ENCODE data around the gene VASN.
A peak's percentile ranks its signal among the peaks of the same experiment; 100 is the strongest.
"Not testable (repeated sequence)": the region's sequence is repeated elsewhere in the genome, so short reads cannot be mapped to it uniquely, and the experiment has no call there.

VASN gene

GRCh38 chr16:4328782-4329775, 42.6 kb upstream of the VASN start:
- H3K4me1 ChIP-seq (ENCODE audit: control insufficient read depth in 1 of 2, insufficient read depth in 2 of 2, low read length in 2 of 2): peaks cover 4 to 55% of the 10 kb centered on the region in 2 donors
- no peaks in the 10 kb centered on the region for H3K27me3 ChIP-seq (ENCODE audit: low read depth, low read length)
- peak overlapping the region in 1 of 2 donors; percentile 66 for H3K4me3 ChIP-seq (ENCODE audit: low read depth in 1 of 2, low read length in 2 of 2)
- H3K27ac ChIP-seq (ENCODE audit: low read length): peak overlapping the region; percentile 16
- H3K36me3 ChIP-seq (ENCODE audit: control insufficient read depth in 1 of 2, insufficient read depth in 2 of 2, low read length in 2 of 2): no peaks in the 10 kb centered on the region
- H3K9me3 ChIP-seq (ENCODE audit: control insufficient read depth in 1 of 2, low read length in 2 of 2): no peaks in the 10 kb centered on the region

GRCh38 chr16:4330277-4330874, 41.3 kb upstream of the VASN start:
- Histone ChIP-seq H3K4me3 (ENCODE audit: low read depth in 1 of 2, low read length in 2 of 2) (no peak overlapping the region), H3K27me3 (ENCODE audit: low read depth, low read length) (no peaks in the 10 kb centered on the region), H3K9me3 (ENCODE audit: control insufficient read depth in 1 of 2, low read length in 2 of 2) (no peaks in the 10 kb centered on the region), H3K36me3 (ENCODE audit: control insufficient read depth in 1 of 2, insufficient read depth in 2 of 2, low read length in 2 of 2) (peaks cover 0 to 8% of the 10 kb centered on the region in 2 donors), H3K4me1 (ENCODE audit: control insufficient read depth in 1 of 2, insufficient read depth in 2 of 2, low read length in 2 of 2) (peaks cover 0 to 42% of the 10 kb centered on the region in 2 donors), H3K27ac (ENCODE audit: low read length) (no peak overlapping the region)

- Histone ChIP-seq H3K4me3 (ENCODE audit: low read depth in 1 of 2, low read length in 2 of 2) (no peak overlapping the region), H3K9me3 (ENCODE audit: control insufficient read depth in 1 of 2, low read length in 2 of 2) (no peaks in the 10 kb centered on the region), H3K27ac (ENCODE audit: low read length) (no peak overlapping the region), H3K27me3 (ENCODE audit: low read depth, low read length) (no peaks in the 10 kb centered on the region), H3K4me1 (ENCODE audit: control insufficient read depth in 1 of 2, insufficient read depth in 2 of 2, low read length in 2 of 2) (peaks cover 0 to 36% of the 10 kb centered on the region in 2 donors), H3K36me3 (ENCODE audit: control insufficient read depth in 1 of 2, insufficient read depth in 2 of 2, low read length in 2 of 2) (peaks cover 0 to 21% of the 10 kb centered on the region in 2 donors)
Observed at GRCh38 chr16:4332083-4332482, 39.6 kb upstream of the VASN start.

- Histone ChIP-seq H3K27ac (ENCODE audit: low read length) (no peak overlapping the region), H3K9me3 (ENCODE audit: control insufficient read depth in 1 of 2, low read length in 2 of 2) (no peaks in the 10 kb centered on the region), H3K27me3 (ENCODE audit: low read depth, low read length) (no peaks in the 10 kb centered on the region), H3K36me3 (ENCODE audit: control insufficient read depth in 1 of 2, insufficient read depth in 2 of 2, low read length in 2 of 2) (peaks cover 0 to 26% of the 10 kb centered on the region in 2 donors), H3K4me3 (ENCODE audit: low read depth in 1 of 2, low read length in 2 of 2) (no peak overlapping the region), H3K4me1 (ENCODE audit: control insufficient read depth in 1 of 2, insufficient read depth in 2 of 2, low read length in 2 of 2) (peaks cover 0 to 29% of the 10 kb centered on the region in 2 donors)
Observed at GRCh38 chr16:4332623-4333307, 38.9 kb upstream of the VASN start.

- H3K27ac ChIP-seq (ENCODE audit: low read length): no peak overlapping the region
- no peaks in the 10 kb centered on the region for H3K9me3 ChIP-seq (ENCODE audit: control insufficient read depth in 1 of 2, low read length in 2 of 2)
- no peak overlapping the region for H3K4me3 ChIP-seq (ENCODE audit: low read depth in 1 of 2, low read length in 2 of 2)
- peaks cover 0 to 25% of the 10 kb centered on the region in 2 donors for H3K4me1 ChIP-seq (ENCODE audit: control insufficient read depth in 1 of 2, insufficient read depth in 2 of 2, low read length in 2 of 2)
- peaks cover 0 to 32% of the 10 kb centered on the region in 2 donors for H3K36me3 ChIP-seq (ENCODE audit: control insufficient read depth in 1 of 2, insufficient read depth in 2 of 2, low read length in 2 of 2)
- H3K27me3 ChIP-seq (ENCODE audit: low read depth, low read length): no peaks in the 10 kb centered on the region
Observed at GRCh38 chr16:4333308-4333638, 38.4 kb upstream of the VASN start.

- H3K4me3 ChIP-seq (ENCODE audit: low read depth in 1 of 2, low read length in 2 of 2); H3K9me3 ChIP-seq (ENCODE audit: control insufficient read depth in 1 of 2, low read length in 2 of 2); H3K27me3 ChIP-seq (ENCODE audit: low read depth, low read length); H3K27ac ChIP-seq (ENCODE audit: low read length): not testable (repeated sequence)
- peaks cover 0 to 21% of the 10 kb centered on the region in 2 donors for H3K4me1 ChIP-seq (ENCODE audit: control insufficient read depth in 1 of 2, insufficient read depth in 2 of 2, low read length in 2 of 2)
- peaks cover 0 to 34% of the 10 kb centered on the region in 2 donors for H3K36me3 ChIP-seq (ENCODE audit: control insufficient read depth in 1 of 2, insufficient read depth in 2 of 2, low read length in 2 of 2)
Observed at GRCh38 chr16:4333714-4334113, 37.9 kb upstream of the VASN start.

- peaks cover 0 to 40% of the 10 kb centered on the region in 2 donors for H3K36me3 ChIP-seq (ENCODE audit: control insufficient read depth in 1 of 2, insufficient read depth in 2 of 2, low read length in 2 of 2)
Observed at GRCh38 chr16:4334724-4335495, 36.7 kb upstream of the VASN start.

GRCh38 chr16:4336701-4337539, 34.7 kb upstream of the VASN start:
- no peak overlapping the region for H3K27ac ChIP-seq (ENCODE audit: low read length)

More at GRCh38 chr16:4334724-4335495, 36.7 kb upstream of the VASN start:
- Histone ChIP-seq H3K9me3 (ENCODE audit: control insufficient read depth in 1 of 2, low read length in 2 of 2) (no peaks in the 10 kb centered on the region), H3K4me1 (ENCODE audit: control insufficient read depth in 1 of 2, insufficient read depth in 2 of 2, low read length in 2 of 2) (peaks cover 0 to 15% of the 10 kb centered on the region in 2 donors), H3K27me3 (ENCODE audit: low read depth, low read length) (no peaks in the 10 kb centered on the region), H3K4me3 (ENCODE audit: low read depth in 1 of 2, low read length in 2 of 2) (no peak overlapping the region), H3K27ac (ENCODE audit: low read length) (no peak overlapping the region)

GRCh38 chr16:4337540-4338088, 34.0 kb upstream of the VASN start:
- H3K27ac ChIP-seq (ENCODE audit: low read length): no peak overlapping the region
- peaks cover 0 to 10% of the 10 kb centered on the region in 2 donors for H3K4me1 ChIP-seq (ENCODE audit: control insufficient read depth in 1 of 2, insufficient read depth in 2 of 2, low read length in 2 of 2)
- no peaks in the 10 kb centered on the region for H3K27me3 ChIP-seq (ENCODE audit: low read depth, low read length)
- H3K36me3 ChIP-seq (ENCODE audit: control insufficient read depth in 1 of 2, insufficient read depth in 2 of 2, low read length in 2 of 2): peaks cover 0 to 45% of the 10 kb centered on the region in 2 donors
- H3K9me3 ChIP-seq (ENCODE audit: control insufficient read depth in 1 of 2, low read length in 2 of 2): no peaks in the 10 kb centered on the region
- H3K4me3 ChIP-seq (ENCODE audit: low read depth in 1 of 2, low read length in 2 of 2): no peak overlapping the region

More at GRCh38 chr16:4336701-4337539, 34.7 kb upstream of the VASN start:
- H3K4me3 ChIP-seq (ENCODE audit: low read depth in 1 of 2, low read length in 2 of 2): no peak overlapping the region
- H3K4me1 ChIP-seq (ENCODE audit: control insufficient read depth in 1 of 2, insufficient read depth in 2 of 2, low read length in 2 of 2): peaks cover 0 to 10% of the 10 kb centered on the region in 2 donors
- no peaks in the 10 kb centered on the region for H3K9me3 ChIP-seq (ENCODE audit: control insufficient read depth in 1 of 2, low read length in 2 of 2)
- H3K36me3 ChIP-seq (ENCODE audit: control insufficient read depth in 1 of 2, insufficient read depth in 2 of 2, low read length in 2 of 2): peaks cover 0 to 45% of the 10 kb centered on the region in 2 donors
- H3K27me3 ChIP-seq (ENCODE audit: low read depth, low read length): no peaks in the 10 kb centered on the region

GRCh38 chr16:4338125-4338582, 33.5 kb upstream of the VASN start:
- peaks cover 0 to 10% of the 10 kb centered on the region in 2 donors for H3K4me1 ChIP-seq (ENCODE audit: control insufficient read depth in 1 of 2, insufficient read depth in 2 of 2, low read length in 2 of 2)
- no peak overlapping the region for H3K4me3 ChIP-seq (ENCODE audit: low read depth in 1 of 2, low read length in 2 of 2)
- peaks cover 0 to 45% of the 10 kb centered on the region in 2 donors for H3K36me3 ChIP-seq (ENCODE audit: control insufficient read depth in 1 of 2, insufficient read depth in 2 of 2, low read length in 2 of 2)
- no peaks in the 10 kb centered on the region for H3K27me3 ChIP-seq (ENCODE audit: low read depth, low read length)
- H3K9me3 ChIP-seq (ENCODE audit: control insufficient read depth in 1 of 2, low read length in 2 of 2): no peaks in the 10 kb centered on the region
- H3K27ac ChIP-seq (ENCODE audit: low read length): no peak overlapping the region

All from muscle layer of duodenum (tissue), 2 donors.